HG03432 (cell line): ENCODE results near the gene KRTAP10-7.
"Not testable (repeated sequence)": the region's sequence is repeated elsewhere in the genome, so short reads cannot be mapped to it uniquely, and the experiment has no call there.

Experiments used
- ATAC-seq: cut with Tn5 transposase; IDR thresholded peaks from one replicate; pipeline ENCODE4 v1.9.1; 2021; ENCODE audit warnings: mild to moderate bottlenecking, moderate library complexity; ENCODE audit not compliant: unreplicated experiment

The KRTAP10-7 gene

GRCh38 chr21:44589586-44590305 lies 10.7 kb upstream of the KRTAP10-7 start:
- no peak for ATAC-seq

DNA sequence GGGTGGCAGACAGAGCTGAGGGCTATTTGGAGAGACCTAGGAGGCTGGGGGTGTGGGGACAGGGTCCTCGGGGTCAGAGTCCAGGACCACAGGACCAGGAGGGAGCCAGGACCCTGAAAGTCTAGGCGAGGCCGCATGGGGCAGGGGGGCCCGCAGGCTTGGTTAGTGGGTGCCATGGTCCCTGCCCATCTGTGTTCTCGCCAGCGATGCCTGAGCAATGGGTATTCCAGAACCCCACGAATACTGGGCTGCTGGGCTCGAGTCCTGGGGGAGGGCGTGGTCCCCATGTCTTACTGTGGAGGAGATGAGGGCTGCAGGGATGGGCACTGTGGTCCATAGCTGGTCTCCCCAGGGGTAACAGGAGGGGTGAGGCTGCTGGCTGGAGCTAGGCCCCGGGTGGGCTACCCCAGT lies 10.1 kb upstream of the KRTAP10-7 start:
- ATAC-seq, result no peak

- not testable (repeated sequence) for ATAC-seq
Observed at GRCh38 chr21:44590897-44591800, 9.2 kb upstream of the KRTAP10-7 start.

DNA sequence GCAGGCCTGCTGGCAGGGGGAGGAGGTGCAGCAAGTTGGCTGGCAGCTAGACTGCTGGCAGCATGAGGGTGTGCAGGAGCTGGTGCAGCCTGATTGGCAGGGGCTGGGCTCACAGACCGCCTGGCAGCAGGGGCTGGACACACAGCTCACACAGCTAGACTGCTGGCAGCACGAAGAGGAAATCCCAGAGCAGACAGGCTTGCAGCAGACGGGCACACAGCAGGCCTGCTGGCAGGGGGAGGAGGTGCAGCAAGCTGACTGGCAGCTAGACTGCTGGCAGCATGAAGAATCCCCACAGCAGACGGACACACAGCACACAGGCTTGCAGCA lies 8.6 kb upstream of the KRTAP10-7 start:
- ATAC-seq, result not testable (repeated sequence)

DNA sequence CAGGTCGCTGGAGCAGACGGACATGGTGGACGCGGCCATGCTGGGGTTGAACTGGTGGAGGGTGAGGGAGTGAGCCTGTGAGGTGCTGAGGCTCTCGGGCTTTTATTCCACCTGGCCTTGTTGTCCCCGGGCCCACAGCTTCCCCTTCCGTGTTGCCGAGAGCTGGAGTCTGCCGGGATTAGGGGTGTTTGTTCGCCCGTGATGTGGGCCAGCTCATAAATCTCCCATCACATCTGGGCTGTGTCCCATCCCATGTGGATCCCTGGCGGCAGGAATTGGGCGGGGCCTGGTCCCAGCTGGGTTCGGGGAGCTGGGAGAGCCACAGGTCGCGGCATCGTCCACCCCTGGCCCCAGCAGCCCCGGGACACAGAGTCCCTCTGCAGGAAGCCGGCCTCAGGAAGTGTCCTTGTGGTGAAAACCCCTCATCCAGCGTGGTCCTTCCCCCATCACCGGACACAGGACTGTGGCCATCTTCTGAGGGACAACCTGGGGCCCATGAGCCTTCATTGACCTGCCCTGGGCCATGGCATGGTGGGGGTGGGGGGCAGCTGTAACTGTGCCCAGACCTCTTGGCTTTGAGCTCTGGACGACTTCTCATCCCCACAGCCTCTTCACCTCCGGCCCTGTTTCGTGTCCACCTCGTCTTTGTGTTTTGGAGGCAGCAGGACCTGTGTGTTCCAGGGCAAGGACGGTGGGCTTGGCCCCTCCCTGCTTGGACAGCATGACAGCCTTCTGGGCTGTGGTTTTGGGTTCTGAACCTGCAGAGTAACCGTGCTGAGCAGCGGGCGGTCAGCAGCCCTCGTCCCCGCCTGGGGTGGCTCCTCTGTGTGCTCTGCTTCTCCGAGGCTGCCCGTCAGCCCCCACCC lies 7.7 kb upstream of the KRTAP10-7 start, which contains the start of gene KRTAP10-6:
Gene KRTAP10-6, minus strand, starts transcription at position 60 of the 866 bp plus-strand sequence. Its CDS starts 21 bp downstream, at position 39.
- ATAC-seq, result no peak

GRCh38 chr21:44593598-44594405 lies 6.6 kb upstream of the KRTAP10-7 start:
- ATAC-seq, result no peak

DNA sequence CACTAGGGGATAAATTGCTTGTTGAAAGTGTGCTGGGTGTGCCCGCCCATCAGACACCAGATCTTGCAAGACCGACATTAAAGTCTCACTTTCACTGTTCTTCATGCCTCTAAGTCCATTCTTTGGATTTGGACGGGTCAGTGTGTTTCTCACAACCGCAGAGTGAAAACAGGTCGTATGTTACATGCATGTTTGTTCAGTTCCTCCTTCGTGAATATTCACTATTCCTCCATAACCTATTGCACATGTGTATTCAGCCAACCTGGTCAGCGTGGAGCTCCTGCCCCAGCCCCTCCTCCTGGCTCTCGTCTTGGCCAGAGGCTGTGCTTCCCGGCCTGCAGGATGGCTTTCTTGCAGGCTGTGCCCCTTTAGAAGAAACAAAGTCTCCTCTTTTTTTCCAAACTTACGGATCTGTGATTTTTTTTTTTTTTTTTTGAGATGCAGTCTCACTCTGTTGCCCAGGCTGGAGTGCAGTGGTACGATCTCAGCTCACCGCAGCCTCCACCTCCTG lies 5.9 kb upstream of the KRTAP10-7 start:
- ATAC-seq, result no peak

GRCh38 chr21:44595524-44595923 lies 4.9 kb upstream of the KRTAP10-7 start:
- ATAC-seq, result no peak

DNA sequence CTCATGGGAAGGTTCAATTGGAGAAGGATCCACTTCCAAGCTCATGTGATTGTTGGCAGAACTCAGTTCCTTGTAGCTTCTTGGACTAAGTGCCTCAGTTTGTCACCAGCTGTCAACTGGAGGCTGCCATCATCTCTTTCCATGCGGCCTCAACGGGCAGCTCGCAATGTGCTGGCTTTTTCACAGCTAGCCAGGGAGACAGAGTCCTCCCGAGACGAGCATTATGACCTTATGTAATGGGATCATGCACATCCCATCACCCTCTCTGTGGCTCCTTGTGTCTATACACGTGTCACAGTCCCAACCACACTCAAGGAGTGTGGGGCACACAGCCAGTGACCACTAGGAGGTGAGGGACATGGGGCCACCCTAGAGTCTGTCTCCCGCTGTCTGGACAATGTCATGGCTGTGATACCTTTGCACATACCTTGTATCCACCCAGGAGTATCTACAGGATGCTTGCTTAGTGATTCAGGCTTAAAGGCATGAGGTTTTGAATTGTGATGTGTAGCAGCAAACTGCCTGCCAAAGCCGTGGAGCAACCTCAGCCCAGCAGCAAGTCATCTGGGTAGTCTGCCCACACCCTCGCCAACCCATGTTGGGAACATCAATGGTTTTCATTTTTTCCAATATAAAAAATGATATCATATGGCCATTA lies 4.2 kb upstream of the KRTAP10-7 start:
- no peak for ATAC-seq

GRCh38 chr21:44598061-44598460 lies 2.3 kb upstream of the KRTAP10-7 start:
- no peak for ATAC-seq

- ATAC-seq, result no peak
Observed at GRCh38 chr21:44599264-44600029, 950 bp upstream of the KRTAP10-7 start.

- not testable (repeated sequence) for ATAC-seq
Observed at GRCh38 chr21:44601091-44601490, 694 bp downstream of the KRTAP10-7 start.

- no peak for ATAC-seq
Observed at GRCh38 chr21:44601596-44602462, 1.4 kb downstream of the KRTAP10-7 start.

DNA sequence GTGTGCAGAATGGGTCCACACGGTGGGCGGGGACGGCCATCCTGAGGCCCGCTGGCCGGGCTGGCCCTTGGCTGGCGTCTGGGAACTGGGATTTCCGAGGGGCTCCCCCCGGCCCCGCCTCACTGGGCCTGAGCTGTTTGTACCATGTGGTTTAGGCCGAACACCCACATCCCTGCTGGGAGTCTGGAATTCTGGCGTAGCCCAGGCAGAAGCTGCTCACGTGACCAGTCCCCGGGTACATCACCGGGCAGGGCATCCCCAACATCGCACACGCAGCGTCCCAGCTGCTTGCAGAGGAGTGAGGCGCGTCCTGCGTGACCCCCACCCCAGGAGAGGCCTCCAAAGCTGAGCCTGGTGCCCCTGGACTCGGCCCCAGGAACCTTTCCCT lies 2.1 kb downstream of the KRTAP10-7 start:
- no peak for ATAC-seq

DNA sequence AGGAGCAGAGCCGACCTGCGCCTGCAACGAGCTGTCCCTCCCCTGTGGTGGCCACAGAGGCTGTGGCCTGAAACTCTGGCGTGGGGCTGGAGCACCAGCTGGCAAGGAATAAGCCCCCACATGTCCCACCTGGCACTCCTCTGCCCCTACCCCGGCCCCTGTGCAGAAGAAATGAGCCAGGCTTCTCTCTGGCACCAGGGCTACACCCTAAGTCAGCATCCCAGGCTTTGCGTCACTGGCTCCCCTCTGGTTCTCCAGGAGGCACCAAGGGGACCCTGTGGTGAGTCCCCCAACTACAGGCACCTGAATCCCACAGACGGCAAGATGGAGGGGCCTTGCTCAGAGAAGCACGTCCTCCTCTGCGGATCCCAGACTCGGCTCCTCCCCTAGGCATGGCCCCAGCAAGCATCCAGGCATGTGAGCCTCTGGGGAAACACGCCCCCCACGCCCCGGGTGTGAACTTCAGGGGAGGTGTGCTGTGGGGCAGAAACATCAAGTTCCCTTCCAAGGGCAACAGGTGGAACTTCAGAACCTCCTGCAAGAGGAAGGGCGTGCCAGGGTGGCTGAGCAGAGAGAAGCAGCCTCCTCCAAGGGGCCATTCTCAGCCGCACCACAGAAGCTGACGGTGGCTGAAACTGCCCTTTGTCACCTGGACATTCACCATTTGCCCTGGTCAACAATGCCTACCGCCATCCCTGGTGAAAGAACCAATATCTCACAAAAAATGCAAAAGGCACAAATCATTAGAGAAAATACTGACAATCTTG lies 2.9 kb downstream of the KRTAP10-7 start:
- no peak for ATAC-seq

- no peak for ATAC-seq
Observed at GRCh38 chr21:44603911-44604310, 3.5 kb downstream of the KRTAP10-7 start.

DNA sequence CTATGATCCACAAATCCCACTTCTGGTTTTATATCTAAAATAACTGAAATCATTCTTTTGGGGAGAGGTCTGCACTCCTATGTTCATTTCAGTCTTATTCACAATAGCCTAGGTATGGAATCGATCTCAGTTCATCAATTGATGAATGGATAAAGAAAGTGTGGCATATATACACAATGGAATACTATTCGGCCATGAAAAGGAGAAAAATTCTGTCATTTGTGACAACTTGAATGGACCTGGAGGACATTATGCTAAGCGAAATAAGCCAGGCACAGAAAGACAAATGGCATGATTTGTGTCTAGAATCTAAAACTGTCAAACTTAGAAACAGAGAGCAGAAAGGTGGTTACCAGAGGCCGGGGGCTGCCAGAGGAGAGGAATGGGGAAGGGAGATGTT lies 6.1 kb downstream of the KRTAP10-7 start:
- no peak for ATAC-seq
